GM18508 (cell line): ENCODE measurements around the gene FUT3.
"Not testable (repeated sequence)": the region's sequence is repeated elsewhere in the genome, so short reads cannot be mapped to it uniquely, and the experiment has no call there.

ENCODE experiments used
- ATAC-seq: cut with Tn5 transposase; IDR thresholded peaks from one replicate; pipeline ENCODE4 v1.9.1; 2021; ENCODE audit warnings: moderate number of reproducible peaks; ENCODE audit not compliant: insufficient read depth, unreplicated experiment

FUT3 gene

DNA sequence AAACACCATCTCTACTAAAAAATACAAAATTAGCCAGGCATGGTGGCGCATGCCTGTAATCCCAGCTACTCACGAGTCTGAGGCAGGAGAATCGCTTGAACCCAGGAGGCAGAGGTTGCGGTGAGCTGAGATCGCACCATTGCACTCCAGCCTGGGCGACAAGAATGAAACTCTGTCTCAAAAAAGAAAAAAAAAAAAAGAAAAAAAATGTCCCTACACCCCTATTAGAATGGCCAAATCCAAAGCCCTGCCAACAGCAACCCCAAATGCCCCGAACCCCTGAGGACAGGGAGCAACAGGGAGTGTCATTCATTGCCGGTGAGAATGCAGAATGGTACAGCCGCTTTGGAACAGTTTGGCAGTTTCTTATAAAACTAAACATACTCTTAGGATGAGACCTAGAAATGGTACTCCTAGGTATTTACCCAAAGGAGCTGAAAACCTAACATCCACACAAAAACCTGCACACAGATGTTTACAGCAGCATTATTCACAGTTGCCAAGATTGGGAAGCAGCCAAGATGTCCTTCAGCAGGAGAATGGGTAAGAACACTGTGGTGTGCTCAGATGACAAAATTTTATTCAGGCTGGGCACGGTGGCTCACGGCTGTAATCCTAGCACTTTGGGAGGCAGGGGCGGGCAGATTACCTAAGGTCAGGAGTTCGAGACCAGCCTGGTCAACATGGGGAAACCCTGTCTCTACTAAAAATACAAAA is 32.1 kb upstream of the FUT3 start:
- not testable (repeated sequence) for ATAC-seq

DNA sequence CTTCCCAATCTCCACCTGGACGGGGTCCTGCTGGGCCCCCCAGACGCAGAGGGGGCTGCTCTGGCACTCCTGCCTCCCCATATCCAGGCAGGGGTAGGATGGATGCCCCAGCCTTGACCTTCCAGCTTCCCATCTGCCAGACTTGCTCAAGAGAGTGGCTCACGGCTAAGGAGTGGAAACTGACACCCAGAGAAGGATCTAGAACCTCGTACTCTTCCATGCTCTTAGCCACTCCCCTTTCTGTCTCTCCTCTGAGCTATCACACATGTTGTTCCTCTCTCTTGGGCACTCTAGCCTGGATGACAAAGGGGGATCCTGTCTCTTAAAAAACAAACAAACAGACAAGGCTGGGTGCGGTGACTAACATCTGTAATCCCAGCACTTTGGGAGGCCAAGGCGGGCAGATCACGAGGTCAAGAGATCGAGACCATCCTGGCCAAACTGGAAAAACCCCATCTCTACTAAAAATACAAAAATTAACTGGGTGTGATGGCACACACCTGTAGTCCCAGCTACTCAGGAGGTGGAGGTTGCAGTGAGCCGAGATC is 31.2 kb upstream of the FUT3 start:
- ATAC-seq, result no peak

DNA sequence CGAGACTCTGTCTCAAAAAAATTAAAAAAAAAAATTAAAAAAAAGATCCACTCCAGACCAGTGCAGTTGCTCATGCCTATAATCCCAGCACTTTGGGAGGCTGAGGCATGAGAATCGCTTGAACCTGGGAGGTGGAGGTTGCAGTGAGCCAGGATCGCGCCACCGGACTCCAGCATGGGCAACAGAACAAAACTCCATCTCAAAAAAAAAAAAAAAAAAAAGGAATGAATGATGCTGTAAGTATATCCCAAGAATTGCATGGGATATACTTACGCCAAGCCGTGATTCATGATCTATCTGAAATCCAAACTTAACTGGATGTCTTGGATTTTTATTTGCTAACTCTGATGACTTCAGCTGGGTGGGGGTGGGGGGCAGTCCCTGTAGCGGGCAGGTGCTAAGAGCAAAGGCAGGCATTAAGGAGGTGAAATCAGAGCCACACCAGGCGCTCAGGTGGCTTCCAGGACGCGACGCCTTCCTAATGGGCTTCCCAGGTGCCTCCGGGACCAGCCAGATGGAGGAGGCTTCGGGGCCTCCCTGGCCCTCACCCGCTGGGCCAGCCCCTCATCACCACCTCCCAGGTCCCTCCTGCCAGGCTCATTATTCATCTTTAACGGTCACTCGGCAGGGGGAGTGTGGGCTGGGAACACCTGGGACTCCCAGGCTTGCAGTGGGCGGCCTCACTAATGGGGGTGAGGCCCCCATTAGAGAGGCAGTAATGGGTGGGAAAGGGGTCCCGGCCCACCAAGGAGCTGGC is 30.5 kb upstream of the FUT3 start:
- no peak for ATAC-seq

DNA sequence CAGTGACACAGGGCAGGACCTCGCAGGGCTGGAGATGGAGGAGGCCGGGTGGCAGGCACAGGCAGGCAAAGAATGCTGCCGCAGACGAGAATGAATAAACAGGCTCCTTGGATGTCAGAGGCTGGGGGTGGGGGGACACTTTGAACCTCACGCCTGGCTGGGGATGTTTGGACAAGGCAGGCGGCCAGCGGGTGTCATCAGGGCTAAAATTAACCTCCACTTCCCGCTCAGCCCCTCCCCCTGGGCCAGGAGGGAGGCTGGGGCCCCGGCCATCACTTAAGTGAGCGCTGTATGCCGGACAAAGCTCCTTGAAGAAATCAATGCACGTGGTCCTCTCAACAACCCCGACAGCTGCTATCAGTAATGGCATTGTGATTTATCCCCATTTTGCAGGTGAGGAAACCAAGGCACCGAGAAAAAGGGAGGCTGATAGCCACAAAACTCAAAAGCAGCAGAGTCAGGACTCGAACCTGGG is 29.4 kb upstream of the FUT3 start:
- ATAC-seq, result no peak

DNA sequence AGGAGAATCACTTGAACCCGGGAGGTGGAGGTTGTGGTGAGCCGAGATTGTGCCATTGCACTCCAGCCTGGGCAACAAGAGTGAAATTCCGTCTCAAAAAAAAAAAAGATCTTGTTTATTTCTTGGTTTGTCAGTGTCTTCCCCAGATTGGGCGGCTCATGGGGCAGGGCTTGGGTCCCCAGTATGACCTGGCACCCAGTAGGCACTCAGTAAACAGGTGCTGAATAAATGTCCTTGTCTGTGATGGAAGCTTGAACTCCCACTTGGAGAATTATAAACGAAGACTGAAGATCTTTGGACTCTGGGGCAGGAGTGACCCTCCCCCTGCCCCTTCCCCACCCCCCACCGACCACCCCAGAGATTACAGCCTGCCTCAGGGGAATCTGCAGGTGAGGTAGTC is 28.9 kb upstream of the FUT3 start:
- no peak for ATAC-seq

DNA sequence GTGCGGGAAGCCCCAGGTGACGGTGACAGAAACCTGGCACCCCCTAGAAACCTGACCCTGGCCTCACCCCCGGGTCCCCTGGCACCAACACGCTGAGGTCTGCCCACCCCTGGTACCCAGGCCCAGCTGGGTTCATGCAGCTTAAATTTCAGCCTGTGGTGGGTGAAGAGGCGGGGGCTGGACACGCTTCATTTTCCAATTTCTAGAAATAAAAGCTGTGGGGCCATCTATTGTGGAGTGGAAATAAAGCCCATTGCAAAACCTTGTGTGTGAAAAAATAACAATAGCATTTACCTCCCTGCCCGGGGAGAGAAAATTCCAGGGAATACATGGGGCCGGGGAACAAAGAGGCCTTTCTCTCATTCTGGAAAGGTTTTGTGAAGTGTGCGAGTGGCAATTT is 26.6 kb upstream of the FUT3 start:
- ATAC-seq, result no peak

DNA sequence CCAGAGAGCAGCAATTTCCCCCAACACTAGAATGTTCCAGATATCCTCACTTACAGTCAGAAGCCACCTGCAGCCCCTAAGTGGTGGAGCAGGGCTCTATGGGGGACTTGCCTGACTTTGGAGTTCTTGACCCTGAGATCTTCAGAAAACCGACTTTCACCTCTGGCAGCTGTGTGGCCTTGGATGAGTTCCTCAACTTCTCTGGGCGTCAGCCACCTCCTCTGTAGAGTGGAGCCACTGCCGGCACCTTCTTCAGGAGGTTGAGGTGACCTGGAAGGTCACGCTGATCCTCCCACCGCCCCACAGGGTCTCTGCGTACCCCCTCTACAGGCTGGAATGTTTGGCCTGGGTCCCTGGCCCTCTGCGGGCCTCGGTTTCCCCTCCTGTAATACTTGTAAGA is 26.2 kb upstream of the FUT3 start:
- no peak for ATAC-seq

DNA sequence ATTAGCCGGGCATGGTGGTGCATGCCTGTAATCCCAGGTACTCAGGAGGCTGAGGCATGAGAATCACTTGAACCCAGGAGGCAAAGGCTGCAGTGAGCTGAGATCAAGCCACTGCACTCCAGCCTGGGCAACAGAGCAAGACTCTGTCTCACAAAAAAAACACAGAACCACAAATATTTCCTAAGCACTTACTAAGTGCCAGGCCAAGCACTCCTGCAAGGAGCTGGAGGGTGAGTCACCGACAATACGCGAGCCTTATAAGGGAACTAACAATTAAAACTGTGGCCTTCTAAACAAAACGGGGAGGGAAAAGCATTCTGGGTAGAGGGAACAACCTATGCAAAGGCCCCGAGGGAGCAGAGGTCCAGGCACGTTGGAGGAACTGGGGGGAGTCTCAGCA is 23.2 kb upstream of the FUT3 start:
- ATAC-seq, result not testable (repeated sequence)

DNA sequence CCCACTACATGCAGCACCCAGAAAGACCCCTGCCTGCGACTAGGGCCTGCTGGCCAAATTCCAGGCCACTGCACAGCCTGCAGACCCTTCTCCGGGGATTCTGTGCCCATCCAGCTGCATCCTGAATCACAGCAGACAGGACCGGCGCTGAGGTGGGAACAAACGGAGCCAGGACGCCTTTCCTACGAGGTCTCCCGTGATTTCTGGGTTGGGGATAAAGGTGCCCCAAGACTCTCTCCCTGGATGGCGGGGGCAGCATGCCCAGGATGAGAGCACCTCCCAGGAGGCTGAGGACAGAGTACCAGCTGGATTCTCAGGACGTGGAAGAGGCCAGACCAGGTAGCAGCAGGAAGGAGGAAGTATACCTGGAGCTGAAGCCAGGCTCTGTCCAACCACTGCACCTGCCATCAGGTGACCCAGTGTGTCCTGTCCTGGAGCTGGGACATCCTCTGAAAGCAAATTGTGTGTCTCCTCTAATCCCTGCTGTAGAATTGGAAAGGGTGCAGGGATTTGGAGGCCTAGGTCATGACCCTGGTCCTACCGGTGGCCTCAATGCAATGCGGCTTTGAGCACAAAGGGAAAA is 22.5 kb upstream of the FUT3 start:
- ATAC-seq, result no peak

DNA sequence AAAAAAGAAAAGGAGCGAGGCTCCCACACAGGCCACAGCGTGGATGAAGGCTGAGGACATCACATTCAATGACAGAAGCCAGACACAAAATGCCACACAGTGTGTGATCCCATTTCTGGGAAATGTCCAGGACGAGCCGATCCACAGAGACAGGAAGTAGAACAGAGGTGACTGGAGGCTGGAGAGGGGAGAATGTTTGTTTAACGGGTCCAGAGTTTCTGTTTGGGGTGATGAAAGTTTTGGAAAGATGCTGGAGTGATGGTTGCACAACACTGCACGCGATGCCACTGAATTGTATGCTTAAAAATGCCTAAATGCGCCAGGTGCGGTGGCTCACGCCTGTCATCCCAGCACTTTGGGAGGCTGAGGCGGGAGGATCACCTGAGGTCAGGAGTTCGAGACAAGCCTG is 19.7 kb upstream of the FUT3 start:
- no peak for ATAC-seq

DNA sequence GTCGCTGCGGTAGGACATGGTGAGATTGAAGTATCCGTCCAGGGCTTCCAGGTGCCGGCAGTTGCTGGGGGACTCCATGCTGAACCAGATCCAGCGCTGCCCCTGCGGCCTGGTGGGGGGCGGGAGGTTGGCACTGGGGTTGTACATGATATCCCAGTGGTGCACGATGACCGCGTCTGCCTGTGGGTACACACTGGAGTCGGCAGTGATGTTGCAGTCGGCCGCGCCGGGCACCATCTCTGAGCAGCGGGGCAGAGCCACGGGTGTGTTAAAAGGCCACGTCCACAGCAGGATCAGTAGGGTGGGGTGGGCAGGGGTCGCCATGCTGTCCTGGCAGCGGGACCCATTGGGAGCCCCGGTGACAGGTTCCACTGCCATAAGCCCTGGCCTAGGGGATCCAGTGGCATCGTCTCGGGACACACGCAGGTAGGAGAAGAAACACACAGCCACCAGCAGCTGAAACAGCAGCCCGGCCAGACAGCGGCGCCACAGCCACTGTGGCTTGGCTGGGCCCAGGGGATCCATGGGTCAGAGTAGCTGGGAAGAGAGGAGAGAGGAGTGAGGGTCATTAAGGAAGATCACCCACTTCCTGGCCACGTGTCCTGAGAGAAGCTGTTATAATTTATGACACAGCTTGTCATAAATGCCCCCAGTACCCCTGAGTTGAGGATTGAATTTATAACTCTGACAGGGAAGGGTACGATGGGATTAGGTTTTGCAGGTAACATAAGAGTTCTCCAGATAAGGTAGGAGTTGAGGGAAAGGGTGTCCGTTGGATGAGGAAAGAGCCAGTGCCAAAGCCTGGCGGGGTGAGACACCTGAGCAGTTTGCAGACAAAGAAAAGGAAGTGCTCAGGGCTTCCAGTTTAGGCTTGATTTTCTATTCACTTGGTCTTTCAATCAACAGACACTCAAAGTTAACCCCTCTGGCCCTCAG is 16.2 kb upstream of the FUT3 start:
- no peak for ATAC-seq

DNA sequence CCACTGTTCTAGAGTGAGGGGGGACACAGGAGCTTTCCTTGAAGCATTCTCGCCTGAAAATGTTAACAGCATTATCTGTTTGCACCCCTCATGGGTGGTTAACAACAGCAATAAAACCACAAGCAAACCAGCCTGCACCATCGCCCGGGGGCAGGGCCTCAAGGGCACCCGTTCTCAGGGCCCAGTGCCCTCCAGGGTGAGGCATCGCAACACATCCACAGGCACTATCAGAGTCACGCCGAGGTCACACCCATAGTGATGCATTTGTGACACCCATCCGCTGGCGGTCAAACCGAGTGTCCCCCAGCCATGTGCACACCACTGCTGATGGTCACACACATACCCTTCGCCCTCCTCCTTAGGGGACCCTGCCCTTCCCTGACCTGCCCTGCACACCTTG is 14.5 kb upstream of the FUT3 start:
- ATAC-seq, result no peak

DNA sequence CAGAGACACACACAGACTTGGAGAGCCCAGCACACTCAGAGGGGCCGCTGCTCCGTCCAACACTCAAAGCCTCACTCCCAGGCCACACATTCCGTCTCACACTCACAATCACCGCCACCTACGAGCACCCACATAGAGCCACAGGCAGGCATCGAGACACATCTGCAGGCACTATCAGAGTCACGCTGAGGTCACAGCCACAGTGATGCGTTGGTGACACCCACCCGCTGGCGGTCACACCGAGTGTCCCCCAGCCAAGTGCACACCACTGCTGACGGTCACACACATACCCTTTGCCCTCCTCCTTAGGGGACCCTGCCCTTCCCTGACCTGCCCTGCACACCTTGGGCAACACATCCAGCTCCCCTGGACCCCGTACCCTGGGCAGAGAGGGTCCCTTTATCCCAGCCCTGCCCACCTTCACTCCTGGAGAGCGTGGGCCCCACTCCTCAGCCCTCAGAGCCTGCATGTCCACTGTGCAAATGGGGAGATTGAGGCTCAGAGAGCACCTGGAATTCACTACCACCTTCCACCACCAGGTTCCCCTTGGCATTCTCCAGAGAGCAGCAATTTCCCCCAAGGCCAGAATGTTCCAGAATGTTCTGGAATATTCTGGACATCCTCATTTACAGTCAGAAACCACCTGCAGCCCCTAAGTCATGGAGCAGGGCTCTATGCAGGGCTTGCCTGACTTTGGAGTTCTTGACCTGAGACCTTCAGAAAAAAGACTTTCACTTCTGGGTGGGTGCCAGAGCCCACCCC is 13.7 kb upstream of the FUT3 start:
- ATAC-seq, result no peak

DNA sequence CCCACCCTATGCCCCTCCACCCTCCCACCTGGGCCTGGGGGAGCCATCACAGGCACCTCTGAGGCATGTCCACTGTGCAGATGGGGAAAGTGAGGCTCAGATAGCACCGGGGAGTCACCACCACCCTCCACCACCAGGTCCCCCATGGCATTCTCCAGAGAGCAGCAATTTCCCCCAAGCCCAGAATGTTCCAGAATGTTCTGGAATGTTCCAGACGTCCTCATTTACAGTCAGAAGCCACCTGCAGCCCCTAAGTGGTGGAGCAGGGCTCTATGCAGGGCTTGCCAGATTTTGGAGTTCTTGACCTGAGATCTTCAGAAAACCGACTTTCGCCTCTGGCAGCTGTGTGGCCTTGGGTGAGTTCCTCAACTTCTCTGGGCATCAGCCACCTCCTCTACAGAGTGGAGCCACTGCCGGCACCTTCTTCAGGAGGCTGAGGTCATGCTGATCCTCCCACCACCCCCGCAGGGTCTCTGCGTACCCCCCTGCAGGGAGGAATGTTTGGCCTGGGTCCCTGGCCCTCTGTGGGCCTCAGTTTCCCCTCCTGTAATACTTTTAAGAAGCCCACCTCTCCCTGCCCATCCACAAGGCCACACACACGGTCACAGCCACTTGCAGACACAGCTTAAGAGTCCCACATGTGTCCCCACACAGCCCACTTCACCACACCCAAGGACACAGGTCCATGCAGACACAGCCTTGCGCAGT is 12.9 kb upstream of the FUT3 start:
- ATAC-seq, result no peak

DNA sequence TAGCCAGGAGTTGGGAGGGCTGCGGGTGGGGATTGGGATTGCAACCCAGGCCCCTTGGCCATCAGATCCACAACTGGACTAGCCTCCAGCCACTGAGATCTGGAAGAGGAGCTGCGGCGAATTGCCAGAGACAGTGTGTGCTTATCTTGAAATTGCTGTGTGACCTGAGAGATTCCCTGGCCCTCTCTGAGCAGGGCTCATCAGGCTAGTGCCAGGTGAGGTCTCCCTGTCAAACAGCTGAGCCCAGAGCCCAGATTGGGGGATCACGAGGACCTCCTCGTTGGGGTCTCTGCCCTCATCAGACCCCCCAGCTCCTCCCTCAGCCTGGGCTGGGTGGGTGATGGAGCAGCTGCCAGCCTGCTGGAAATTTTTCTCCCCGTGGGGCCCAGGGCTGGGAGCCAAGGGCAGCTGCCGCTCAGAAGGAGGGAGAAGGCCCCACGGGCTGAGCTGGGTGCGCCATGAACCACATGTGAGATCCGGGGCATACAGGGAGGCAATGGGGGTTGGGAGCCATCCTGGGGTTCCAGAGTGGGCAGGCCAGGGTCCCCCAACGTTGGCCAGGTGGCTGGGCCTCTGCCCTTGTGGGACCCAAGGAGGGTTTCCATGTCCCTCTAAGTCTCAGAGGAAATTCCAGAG is 11.9 kb upstream of the FUT3 start:
- ATAC-seq, result no peak

DNA sequence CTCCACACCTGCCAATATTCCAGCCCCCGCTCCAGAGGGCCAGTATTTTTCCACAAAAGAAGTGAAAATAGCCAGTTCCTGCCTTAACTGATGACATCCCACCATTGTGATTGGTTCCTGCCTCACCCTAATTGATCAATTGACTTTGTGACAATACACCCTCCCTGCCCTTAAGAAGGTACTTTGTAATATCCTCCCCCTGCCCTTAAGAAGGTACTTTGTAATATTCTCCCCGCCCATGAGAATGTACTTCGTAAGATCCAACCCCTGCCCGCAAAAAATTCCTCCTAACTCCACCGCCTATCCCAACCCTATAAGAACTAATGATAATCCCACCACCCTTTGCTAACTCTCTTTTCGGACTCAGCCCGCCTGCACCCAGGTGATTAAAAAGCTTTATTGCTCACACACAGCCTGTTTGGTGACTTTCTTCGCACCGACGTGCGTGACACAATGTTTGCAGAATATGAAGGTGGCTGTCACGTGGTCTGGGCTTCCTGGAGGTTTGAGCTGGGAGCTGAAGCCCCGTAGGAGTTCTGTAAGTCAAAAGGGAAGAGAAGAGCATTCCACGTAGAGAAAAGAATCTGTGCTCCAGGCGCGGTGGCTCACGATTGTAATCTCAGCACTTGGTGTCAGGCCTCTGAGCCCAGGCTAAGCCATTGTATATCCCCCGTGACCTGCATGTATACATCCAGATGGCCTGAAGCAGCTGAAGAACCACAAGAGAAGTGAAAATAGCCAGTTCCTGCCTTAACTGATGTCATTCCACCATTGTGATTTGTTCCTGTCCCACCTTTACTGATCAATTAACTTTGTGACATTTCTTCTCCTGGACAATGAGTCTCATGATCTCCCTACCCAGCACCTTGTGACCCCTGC is 6.2 kb upstream of the FUT3 start:
- no peak for ATAC-seq

DNA sequence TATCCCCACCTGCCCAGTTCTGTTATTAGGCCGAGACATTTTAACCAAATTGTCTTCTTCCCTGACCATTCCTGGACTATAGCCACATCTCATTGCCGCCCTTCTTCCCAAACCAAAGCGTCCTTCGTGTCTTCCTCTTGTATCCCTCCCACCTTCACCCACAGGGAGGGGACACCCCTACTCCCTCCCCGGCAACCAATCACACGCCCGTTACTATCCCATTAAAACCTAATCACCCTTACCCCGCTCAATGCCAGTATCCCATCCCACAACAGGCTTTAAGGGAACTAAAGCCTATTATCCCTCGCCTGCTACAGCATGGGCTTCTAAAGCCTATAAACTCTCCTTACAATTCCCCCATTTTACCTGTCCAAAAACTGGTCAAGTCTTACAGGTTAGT is 3.9 kb upstream of the FUT3 start:
- ATAC-seq, result not testable (repeated sequence)
